GM18499 (cell line): ENCODE results near the gene CNTN4.

Source experiments
- ATAC-seq: cut with Tn5 transposase; IDR thresholded peaks from one replicate; pipeline ENCODE4 v1.9.1; 2021; ENCODE audit warnings: moderate number of reproducible peaks; ENCODE audit not compliant: insufficient read depth, unreplicated experiment

Gene CNTN4

GRCh38 chr3:3066910-3067309, 968.2 kb downstream of the CNTN4 start:
- no peak for ATAC-seq

GRCh38 chr3:3068358-3068881, 969.8 kb downstream of the CNTN4 start:
- no peak for ATAC-seq

DNA sequence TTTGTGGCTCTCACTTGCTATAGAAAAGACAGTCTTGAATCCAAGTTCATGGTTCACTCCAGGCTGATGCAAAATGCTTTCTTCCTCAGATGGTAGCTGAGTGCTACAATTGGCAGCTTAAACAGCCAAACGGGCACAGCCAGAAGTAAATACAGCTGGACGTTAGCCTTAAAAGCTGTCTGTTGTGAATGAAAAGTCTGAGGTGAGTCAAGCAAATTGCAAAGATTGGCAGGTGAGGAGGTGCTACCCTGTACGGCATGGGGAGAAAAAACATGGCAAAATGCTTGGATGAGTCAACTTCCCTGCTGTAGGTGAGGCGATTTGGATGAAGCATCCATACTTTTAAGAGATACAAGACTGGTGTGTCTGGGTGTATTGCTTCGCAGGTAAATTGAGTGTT, 971.1 kb downstream of the CNTN4 start:
- no peak for ATAC-seq

GRCh38 chr3:3071136-3071535, 972.5 kb downstream of the CNTN4 start:
- ATAC-seq = no peak

GRCh38 chr3:3074551-3075257, 976.0 kb downstream of the CNTN4 start:
- ATAC-seq = peak; percentile 84

DNA sequence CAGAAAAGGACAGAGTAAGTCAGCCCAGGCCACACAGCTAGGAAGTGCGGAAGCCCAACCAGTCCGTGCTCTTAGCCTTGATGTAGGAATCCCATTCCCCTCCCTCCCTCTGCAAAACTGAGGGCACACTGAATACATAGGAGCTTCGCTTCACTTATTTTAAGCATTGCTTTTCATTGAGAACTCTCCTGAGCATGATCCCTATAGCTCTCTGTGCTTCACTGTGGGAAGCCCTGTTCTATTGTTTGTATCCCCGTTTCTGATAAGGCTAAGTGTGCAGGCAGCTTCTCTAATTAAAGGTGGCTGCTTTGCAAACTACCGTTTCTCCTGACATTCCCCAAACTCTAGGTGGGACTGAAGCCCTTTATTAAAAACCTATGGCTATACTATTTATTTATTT, 981.6 kb downstream of the CNTN4 start:
- no peak for ATAC-seq

- peak; percentile 24 for ATAC-seq
Measured at GRCh38 chr3:3081381-3082233, 982.9 kb downstream of the CNTN4 start.

- peak; percentile 65 for ATAC-seq
Measured at GRCh38 chr3:3082234-3082924, 983.7 kb downstream of the CNTN4 start.

- no peak for ATAC-seq
Measured at GRCh38 chr3:3084890-3085289, 986.2 kb downstream of the CNTN4 start.

- no peak for ATAC-seq
Measured at GRCh38 chr3:3085782-3086181, 987.1 kb downstream of the CNTN4 start.

- no peak for ATAC-seq
Measured at GRCh38 chr3:3086239-3086638, 987.6 kb downstream of the CNTN4 start.

GRCh38 chr3:3087279-3087678, 988.6 kb downstream of the CNTN4 start:
- ATAC-seq = no peak

DNA sequence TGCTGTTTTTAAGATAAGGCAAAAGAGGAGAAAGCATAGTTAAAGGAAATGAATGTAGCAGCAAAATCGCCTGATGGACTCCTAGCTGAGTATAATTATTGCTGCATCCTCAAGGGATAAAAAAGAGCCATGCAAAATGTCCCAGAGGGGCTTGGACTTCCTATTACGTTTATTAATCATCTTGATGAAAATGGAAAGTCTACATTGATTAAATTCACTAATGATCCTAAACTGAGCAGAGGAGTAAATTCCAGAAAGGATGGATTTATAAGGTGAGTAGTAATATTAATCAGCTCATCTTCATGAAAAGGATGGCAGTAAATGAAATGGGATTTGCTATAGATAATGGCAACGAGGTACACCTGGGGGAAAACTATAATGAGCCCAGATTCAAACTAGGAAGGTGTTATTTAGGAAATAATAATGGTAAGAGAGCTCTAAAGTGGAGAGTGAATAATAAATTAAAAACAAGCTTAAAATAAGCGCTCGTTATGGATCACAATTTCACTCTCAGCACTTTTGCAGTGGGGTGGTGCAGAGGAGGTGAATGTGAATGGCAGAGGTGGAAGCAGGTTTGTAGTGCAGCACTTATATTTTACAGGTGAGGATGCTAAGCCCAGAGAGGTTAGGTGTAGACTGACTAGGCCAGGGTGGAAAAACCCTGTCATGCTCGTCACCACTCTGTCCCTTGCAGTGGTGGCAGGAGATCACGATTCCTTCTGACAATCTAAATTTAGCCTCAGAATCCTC, 989.2 kb downstream of the CNTN4 start:
- ATAC-seq = no peak

DNA sequence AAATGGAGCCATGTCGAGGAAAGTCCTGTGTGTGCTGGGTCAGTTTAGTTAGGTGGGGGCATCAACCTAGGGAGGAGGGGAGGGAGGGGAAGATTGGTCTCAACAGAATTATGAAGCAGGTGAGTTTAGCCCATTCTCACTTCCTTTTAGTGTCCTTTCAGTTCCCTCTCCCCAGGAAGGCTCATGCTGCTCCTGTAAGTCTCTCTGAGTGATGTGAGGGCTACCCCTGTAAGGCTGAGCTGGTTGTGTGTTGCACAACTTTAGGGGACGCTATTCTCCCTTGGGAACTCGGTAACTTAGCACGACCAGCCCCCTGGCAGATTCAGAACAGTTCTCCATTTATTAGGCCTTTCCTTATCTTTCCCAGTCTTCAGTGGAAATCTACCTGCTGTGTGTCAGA, 990.4 kb downstream of the CNTN4 start:
- ATAC-seq = peak; percentile 98

- ATAC-seq = no peak
Measured at GRCh38 chr3:3097958-3098357, 999.3 kb downstream of the CNTN4 start.

DNA sequence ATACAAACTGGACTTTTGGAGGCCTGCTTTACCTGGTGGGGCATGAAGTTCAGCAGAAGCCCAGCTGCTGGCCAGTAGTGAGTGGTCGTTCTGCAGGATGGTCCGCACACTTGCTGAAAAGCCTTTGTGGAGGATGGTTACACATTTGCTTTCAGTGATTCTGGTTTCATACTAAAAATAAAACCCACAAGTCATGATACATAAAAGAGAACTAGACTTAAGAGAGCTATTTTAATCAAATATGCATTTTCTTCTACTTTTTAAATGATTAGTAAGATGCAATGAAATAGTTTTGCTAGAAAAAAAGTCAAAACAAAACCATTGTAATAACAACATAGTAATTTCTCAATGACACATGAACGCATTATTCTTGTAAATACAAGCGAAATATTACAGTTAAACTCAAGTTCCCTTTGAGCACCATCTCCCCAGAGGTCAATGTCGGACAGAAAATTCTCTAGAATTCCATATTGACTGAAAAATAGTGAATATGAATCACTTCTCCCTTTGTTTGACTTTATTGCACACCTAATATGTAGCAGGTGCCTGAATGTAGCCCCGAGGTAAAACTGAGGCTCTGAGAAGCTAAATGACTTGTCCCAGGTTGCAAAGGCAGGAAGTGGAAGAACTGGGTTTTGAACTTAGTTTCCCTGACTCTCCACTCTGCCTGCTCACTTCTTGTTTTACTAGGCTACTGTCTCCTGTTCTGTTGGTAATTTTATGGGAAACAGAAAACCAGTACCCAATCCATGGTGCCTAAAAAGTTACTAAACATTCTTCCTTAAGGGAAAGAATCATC, 1003.2 kb downstream of the CNTN4 start:
- peak; percentile 50 for ATAC-seq

DNA sequence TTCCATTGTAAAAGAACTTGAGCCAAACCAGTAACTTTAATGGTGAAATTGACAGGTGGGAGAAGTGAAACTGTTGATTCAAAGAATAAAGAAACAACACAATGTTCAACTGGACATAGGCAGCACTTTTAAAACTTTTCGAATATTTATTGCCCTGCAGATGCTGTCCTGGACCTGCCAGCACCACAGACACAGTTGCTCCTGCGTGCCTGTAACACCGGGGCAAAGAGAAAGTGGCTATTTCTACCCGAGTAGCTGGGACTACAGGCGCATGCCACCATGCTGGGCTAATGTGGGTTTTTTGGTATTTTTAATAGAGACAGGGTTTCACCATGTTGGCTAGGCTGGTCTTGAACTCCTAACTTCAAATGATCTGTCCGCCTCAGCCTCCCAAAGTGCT, 1004.1 kb downstream of the CNTN4 start:
- no peak for ATAC-seq

DNA sequence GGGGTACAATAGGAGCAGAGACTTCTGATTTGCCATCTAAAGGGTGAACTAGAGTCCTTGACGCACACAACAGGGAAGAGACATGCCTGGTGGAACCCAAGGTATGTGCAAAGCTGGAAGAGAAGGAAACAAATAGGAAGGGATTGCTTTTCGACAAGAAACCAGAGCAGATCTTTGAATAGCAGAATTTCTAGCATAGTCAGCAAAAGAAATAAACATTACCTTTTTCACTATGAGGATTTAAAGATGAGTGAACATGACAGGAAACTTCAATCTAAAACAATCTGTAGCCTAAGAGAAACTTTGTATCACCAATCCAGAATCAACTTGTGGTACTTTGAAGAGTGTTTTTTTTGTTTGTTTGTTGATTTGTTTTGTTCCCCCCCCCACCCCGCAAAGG, 1006.6 kb downstream of the CNTN4 start:
- ATAC-seq = no peak

DNA sequence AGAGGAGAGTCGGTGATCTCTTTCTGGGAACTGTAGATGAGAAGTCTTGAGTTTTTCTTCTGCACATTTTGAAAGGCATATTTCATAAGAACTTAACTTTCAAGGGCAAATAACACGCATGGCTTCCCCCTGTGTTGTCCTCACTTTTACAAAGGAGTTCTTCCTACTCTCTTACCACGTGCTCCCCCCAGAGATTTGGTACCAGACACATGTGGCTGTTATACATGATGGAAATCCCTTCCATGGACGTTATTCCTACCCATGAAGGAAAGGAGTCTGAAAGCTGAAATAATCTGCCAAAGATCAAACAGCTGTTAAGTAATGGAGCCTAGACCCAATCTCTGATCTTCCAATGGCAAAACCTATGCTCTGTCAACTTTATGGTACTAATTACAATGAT, 1007.1 kb downstream of the CNTN4 start:
- ATAC-seq = no peak
